Esophagus squamous epithelium (tissue), 5 donors: ENCODE results near the gene BUD13. TPM values are rescaled to one million over a fixed set of nuclear protein-coding genes. Genes with fewer than 3 reads are reported as not detected.

Experiments used
- DNase-seq: peaks from one replicate; lab custom pipeline; 2025; lab: John Stamatoyannopoulos, UW
- H3K27ac ChIP-seq, 4 donors: fragments of 200-600 bp; sonication (generic); one replicate each; pipeline ENCODE4 v1.5.1; 2016 to 2019; ENCODE audit warnings: mild to moderate bottlenecking in 1 of 4
- H3K27me3 ChIP-seq, 4 donors: fragments of 200-600 bp; sonication (generic); 1 replicate in 3 of 4; 2 replicates in 1 of 4; pipeline versions ENCODE4 v1.5.1 to v1.6.0; 2017 to 2021; ENCODE audit warnings: antibody characterized with exemption in 1 of 4
- H3K36me3 ChIP-seq, 3 donors: fragments of 200-600 bp; sonication (generic); one replicate each; pipeline ENCODE4 v1.5.1; 2016 to 2019
- H3K4me1 ChIP-seq, 3 donors: fragments of 200-600 bp; sonication (generic); one replicate each; pipeline ENCODE4 v1.5.1; 2017 to 2019
- H3K4me3 ChIP-seq, 4 donors: fragments of 200-600 bp; sonication (generic); 1 replicate in 3 of 4; 2 replicates in 1 of 4; pipeline ENCODE4 v1.5.1; 2016 to 2019; ENCODE audit warnings: mild to moderate bottlenecking in 2 of 4, moderate library complexity in 1 of 4
- H3K9me3 ChIP-seq, 3 donors: fragments of 200-600 bp; sonication (generic); one replicate each; pipeline ENCODE4 v1.5.1; 2016 to 2019
- POLR2A ChIP-seq, 4 donors: fragments of 450-650 bp; IDR thresholded peaks; one replicate each; pipeline ENCODE4 v1.6.1; 2017; ENCODE audit warnings: antibody characterized with exemption in 4 of 4, mild to moderate bottlenecking in 4 of 4, moderate library complexity in 3 of 4
- WGBS, 2 donors: methylation state at CpG; one replicate each; pipeline ENCODE4 v1.1.5; 2018; 5-methylcytosine and 5-hydroxymethylcytosine counted together
- intact Hi-C: fragments of 100-400 bp; cut with DNase I; formaldehyde crosslinking; loops from one replicate; pipeline ENCODE4 v1.15.0; 2022
- total RNA-seq, 4 donors: library from RNA; depleted of rRNA; stranded (reverse); fragments of >200 nt; gene quantifications; one replicate each; pipeline ENCODE4 v1.1.0, GENCODE V29; 2016
- TF ChIP-seq, protein P1 (sequence below), 6 experiments: fragments of 450-650 bp in 4 of 6; fragments of 200-600 bp in 2 of 6; sonication (generic) in 2 of 6; IDR thresholded peaks; one replicate each; pipeline ENCODE4 v1.5.1; 2016 to 2019; ENCODE audit warnings: antibody characterized with exemption in 6 of 6, mild to moderate bottlenecking in 4 of 6, moderate library complexity in 4 of 6
- donor health status: DM: yes; HTN: yes; CAD: no.

BUD13 gene
- total RNA-seq, 4 donors from 2014 or later: 6.0 to 13.9 (median 12.0) TPM

GRCh38 chr11:116813781-116814471, 41.1 kb upstream of the BUD13 start:
- Histone ChIP-seq H3K27ac (no peak overlapping the region), H3K4me1 (no peaks in the 10 kb centered on the region), H3K9me3 (no peaks in the 10 kb centered on the region), H3K36me3 (no peaks in the 10 kb centered on the region), H3K27me3 (no peaks in the 10 kb centered on the region), H3K4me3 (no peak overlapping the region)
- intact Hi-C loops: no loop called here
- TF ChIP-seq, protein P1, sequence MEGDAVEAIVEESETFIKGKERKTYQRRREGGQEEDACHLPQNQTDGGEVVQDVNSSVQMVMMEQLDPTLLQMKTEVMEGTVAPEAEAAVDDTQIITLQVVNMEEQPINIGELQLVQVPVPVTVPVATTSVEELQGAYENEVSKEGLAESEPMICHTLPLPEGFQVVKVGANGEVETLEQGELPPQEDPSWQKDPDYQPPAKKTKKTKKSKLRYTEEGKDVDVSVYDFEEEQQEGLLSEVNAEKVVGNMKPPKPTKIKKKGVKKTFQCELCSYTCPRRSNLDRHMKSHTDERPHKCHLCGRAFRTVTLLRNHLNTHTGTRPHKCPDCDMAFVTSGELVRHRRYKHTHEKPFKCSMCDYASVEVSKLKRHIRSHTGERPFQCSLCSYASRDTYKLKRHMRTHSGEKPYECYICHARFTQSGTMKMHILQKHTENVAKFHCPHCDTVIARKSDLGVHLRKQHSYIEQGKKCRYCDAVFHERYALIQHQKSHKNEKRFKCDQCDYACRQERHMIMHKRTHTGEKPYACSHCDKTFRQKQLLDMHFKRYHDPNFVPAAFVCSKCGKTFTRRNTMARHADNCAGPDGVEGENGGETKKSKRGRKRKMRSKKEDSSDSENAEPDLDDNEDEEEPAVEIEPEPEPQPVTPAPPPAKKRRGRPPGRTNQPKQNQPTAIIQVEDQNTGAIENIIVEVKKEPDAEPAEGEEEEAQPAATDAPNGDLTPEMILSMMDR (IDR thresholded peaks at IDR 0.05): no peak
- no peak for TF ChIP-seq POLR2A (IDR thresholded peaks at IDR 0.05)
- DNase-seq: no peak
- 86 to 100% methylated on average over 1 to 4 of the region's 5 CpGs for WGBS, 2 donors

DNA sequence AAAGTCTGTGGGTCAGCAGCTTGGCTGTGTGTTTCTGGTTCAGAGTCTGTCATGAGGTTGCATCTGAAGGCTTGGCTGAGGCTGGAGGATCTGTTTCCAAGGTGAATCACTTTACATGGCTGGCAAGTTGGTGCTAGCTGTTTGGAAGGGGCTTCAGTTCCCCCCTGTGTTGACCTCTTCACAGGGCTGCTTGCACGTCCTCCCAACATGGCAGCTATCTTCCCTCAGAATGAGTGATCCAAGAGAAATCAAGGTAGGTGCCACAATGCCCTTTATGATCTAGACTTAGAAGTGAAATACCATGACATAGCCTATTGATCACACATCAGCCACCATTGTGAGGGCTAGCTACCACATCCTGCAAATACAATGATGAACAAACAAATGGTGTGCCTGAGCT, 40.4 kb upstream of the BUD13 start:
- Histone ChIP-seq H3K4me1 (no peaks in the 10 kb centered on the region), H3K36me3 (no peaks in the 10 kb centered on the region), H3K27me3 (no peaks in the 10 kb centered on the region), H3K9me3 (no peaks in the 10 kb centered on the region), H3K27ac (no peak overlapping the region), H3K4me3 (no peak overlapping the region)
- intact Hi-C loops: no loop called here
- WGBS, 2 donors: 70 to 88% methylated on average over 1 of the region's 1 CpG
- TF ChIP-seq POLR2A (IDR thresholded peaks at IDR 0.05): no peak
- TF ChIP-seq, protein P1 (IDR thresholded peaks at IDR 0.05): no peak
- no peak for DNase-seq

GRCh38 chr11:116812109-116812508, 39.3 kb upstream of the BUD13 start:
- Histone ChIP-seq H3K27me3 (no peaks in the 10 kb centered on the region), H3K4me1 (no peaks in the 10 kb centered on the region), H3K36me3 (no peaks in the 10 kb centered on the region), H3K9me3 (no peaks in the 10 kb centered on the region), H3K27ac (no peak overlapping the region), H3K4me3 (no peak overlapping the region)
- TF ChIP-seq, protein P1 (IDR thresholded peaks at IDR 0.05): no peak
- no peak for TF ChIP-seq POLR2A (IDR thresholded peaks at IDR 0.05)
- intact Hi-C loops: no loop called here
- WGBS, 2 donors: 92 to 94% methylated on average over 4 of the region's 4 CpGs
- no peak for DNase-seq

GRCh38 chr11:116811194-116811593, 38.4 kb upstream of the BUD13 start:
- no peaks in the 10 kb centered on the region for H3K4me1 ChIP-seq
- no peak for DNase-seq
- H3K9me3 ChIP-seq: no peaks in the 10 kb centered on the region
- no peak for TF ChIP-seq POLR2A (IDR thresholded peaks at IDR 0.05)
- TF ChIP-seq, protein P1 (IDR thresholded peaks at IDR 0.05): no peak
- intact Hi-C loops: no loop called here
- no peaks in the 10 kb centered on the region for H3K36me3 ChIP-seq
- no peak overlapping the region for H3K27ac ChIP-seq
- no peak overlapping the region for H3K4me3 ChIP-seq
- no peaks in the 10 kb centered on the region for H3K27me3 ChIP-seq
- WGBS, 2 donors: 76 to 81% methylated on average over 3 of the region's 3 CpGs

DNA sequence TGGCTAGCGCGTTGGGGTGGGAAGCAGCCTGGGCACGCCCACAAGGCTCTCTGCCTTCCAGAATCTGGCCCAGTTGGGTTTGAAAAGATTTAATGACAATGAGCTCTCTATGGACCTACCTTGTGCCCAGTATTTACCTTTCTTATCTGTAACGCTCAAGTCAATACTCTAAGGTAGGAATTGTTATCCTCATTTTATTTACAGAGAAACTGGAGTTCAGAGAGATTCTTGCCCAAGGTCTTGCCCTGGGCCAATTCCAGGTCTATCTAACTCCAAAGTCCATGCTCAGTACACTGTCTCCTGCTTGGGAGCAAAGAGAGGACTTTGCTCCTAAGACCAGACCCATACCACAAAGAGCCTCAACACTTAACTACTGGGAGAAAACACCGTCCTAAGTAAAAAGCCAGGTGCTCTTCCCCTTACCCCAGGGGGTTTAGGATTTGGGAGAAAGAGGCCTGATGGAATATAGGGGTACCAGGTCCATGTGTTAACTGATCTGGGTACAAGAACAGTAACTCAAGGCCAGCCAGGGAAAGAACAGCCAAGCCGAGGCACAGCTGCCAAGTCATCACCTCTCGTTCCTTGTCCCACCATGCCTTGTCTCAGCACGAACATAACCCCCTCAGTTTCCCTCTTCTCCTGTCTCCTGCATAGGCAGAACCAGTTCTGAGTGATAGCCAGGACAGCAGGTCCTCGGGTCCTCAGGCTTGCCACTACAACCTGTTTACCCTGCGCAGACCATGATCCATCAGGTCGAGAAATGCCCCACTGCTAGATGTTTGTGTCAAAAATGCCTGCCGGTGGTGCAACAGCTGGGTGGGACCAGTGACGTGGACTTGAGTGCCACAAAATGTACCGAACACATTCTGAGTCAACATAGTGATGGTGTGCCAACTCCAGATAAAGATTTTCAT, 35.7 kb upstream of the BUD13 start:
- Histone ChIP-seq H3K9me3 (no peaks in the 10 kb centered on the region), H3K27ac (no peak overlapping the region), H3K4me3 (no peak overlapping the region), H3K4me1 (no peaks in the 10 kb centered on the region), H3K36me3 (no peaks in the 10 kb centered on the region), H3K27me3 (no peaks in the 10 kb centered on the region)
- intact Hi-C loops: no loop called here
- TF ChIP-seq, protein P1 (IDR thresholded peaks at IDR 0.05): no peak
- DNase-seq: no peak
- 57 to 65% methylated on average over 13 of the region's 14 CpGs for WGBS, 2 donors
